Ishikawa (cell line): Measurements from ENCODE around the gene ENO1.

ENCODE experiments used
- CEBPB ChIP-seq: IDR thresholded peaks from 2 replicates; pipeline ENCODE4 v1.6.1; 2012
- EP300 ChIP-seq: IDR thresholded peaks from 2 replicates; pipeline ENCODE4 v1.6.1; 2012; ENCODE audit warnings: borderline replicate concordance
- RAD21 ChIP-seq: IDR thresholded peaks from 2 replicates; pipeline ENCODE4 v1.6.1; 2012; ENCODE audit warnings: low read depth

DNA sequence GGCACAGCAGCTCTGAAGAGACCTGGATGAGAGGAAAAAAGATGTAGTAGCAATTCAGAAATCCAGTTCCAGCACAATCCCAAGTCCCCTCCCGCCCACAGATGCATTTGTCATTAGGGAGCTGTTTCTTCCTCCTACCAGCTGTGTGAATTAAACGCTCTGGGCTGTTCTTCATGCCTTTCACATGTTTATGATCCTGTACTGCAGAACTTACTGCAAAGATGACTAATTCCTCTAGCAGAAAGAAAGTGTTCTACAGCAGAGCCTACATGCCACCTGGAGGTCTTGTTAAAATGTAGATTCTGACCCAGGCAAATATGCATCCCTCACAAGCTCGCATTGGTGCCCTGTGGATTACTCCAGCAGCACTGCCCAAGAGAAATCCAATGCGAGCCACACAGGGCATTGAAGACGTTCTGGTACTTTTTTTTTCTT lies 6.5 kb downstream of the ENO1 start:
- no peak for TF ChIP-seq CEBPB
- no peak for TF ChIP-seq RAD21
- TF ChIP-seq EP300: no peak
